Measurements from ENCODE around the gene IGF2R.

The IGF2R gene

DNA sequence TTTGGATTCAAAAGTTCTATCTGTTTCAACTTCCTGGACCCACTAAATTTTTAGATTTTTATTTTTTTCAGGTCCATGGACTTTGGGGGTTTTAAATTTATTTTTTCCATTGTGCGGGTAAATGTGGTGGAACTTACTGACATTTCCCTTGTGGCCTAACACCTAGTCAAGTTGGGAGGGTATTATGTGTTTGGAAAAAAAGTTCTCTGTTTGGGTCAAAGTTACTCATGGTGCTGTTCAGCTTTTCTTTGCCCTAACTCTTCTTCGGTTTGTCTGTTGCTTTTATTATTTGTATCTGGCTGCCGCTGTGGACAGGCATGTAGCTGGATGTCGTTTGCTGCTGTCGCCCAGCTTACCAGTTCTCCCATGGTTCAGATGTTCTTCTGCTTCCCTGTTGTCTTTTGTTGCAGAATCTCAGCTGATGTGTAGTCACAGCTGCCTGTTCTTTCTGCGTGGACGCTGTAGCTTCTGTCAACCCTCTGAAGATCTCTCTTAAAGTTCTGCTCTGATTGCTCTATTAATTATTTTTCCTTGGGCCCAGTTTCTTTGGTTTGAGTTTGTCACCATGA lies 7.9 kb downstream of the IGF2R start:
- no peak for DNase-seq

DNA sequence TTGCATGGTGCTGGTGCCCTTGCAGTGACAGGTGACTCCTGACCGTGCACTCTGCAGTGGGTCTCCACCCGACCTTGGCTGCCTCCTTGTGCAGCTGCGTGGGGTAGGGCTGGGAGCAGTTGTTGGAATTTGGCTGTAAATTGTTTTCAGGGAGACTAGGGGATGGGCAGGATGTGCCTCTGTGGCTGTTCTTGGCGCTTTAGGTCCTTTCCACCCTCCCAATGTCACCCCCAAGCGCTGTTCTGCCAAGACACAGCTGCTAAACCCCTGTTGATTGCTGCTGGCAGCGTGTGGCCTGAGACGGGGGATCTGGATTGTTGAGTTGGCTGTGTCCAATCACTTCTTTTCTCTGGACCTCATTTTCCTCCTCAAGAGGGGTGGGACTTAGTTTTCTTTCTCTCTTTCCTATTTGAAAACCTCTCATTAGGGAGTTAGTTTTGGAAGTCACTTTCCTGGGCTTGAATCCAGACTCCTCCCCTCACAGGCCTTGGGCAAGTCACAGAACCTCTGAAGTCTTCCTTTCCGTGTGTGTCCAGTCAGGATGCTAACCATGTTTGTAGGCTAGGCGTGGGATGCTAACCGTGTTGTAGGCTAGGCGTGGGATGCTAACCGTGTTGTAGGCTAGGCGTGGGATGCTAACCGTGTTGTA lies 8.5 kb downstream of the IGF2R start:
- DNase-seq = peak in 6 of 56 donors; percentile 18 to 24 (median 21)

DNA sequence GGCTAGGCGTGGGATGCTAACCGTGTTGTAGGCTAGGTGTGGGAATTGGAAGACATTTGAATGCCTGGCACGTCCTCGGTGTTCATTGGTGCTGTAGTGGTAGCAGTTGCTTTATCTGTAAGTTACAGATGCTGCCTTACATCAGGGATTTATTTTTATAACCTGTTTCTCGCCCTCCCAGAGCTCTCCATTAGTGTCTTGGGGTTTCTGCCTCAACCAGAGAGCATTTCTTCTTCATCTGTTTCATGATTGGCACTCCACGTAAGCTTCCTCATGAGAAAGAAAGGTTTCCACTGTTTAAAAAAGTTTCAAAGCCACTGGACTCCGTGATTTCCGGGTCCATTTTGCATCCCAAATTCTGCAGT lies 9.0 kb downstream of the IGF2R start:
- DNase-seq = no peak

DNA sequence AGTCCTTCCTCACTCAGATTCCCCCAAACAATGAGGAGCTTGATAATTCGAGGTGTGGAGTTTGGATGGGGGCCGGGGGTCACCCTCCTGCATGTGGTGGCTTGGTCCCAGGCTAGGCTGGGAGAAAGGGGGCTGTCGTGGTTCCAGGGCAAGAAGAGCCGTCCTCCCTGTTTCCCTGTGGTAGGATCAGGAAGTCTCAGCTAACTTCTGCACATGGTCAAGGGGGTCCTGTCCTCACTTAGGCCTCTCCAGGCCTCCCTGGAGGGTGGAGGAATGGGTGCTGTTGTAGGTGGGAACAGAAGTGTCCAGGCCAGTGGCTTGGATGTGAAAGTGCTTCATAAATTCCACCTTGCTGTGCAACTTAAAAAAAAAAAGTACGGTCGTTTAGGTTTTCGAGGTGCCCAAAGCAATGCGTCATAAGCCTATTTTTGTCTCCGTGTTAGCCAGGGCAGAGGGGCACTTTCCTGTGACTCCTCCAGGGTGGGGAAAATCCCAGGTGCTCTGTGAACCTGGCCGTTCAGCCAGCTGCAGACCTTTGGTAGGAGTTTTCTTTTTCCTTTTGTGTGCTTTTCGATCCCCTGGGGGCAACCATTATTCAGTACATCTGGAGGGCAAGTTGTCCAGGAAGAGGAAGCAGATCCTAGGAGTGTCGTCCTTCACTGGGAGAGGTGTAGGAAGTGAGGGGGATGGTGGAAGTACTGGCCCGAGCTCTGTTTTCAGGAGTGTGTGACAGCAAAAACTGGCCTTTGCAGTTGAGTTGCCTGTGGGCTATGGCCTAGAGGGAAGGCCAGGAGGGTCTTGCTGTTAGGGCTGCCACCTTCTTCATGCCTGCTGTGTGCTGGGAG lies 9.6 kb downstream of the IGF2R start:
- DNase-seq = no peak

DNA sequence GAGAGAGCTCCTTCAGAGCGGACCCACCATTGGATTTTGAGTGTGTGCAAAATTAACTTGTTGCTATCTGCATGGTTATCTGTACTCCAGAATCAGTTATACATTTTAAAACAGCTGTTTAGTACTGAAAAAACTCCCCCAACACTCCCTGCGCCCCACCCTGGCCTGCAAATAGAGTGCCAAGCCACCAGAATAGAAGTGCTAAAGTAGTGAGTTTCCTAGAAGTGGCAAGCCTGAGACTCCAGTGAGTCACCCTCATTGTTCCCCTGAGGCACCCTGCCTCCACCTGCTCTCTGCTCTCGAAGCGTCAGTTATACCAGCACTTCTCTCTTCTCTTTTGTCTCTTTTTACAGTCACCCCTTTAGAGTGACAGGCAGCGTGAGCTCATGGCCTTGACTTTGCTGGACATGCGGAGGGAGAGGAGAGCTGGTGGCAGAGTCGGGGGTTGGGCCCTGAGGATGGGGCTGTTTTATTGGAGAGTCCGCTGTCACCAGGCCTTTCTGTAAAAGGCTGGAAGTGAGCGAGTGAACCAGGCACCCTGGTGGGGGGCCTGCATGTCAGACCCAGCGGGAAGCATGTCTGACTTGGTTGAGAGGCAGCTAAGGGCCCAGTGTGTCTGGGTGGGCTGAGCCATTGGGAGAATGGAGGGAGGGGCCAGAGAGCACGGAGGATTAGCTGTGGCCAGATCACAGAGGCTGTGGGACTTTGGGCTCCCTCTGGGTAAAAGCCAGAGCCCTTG lies 10.4 kb downstream of the IGF2R start:
- DNase-seq = peak in 28 of 56 donors; percentile 9 to 70 (median 36)

DNA sequence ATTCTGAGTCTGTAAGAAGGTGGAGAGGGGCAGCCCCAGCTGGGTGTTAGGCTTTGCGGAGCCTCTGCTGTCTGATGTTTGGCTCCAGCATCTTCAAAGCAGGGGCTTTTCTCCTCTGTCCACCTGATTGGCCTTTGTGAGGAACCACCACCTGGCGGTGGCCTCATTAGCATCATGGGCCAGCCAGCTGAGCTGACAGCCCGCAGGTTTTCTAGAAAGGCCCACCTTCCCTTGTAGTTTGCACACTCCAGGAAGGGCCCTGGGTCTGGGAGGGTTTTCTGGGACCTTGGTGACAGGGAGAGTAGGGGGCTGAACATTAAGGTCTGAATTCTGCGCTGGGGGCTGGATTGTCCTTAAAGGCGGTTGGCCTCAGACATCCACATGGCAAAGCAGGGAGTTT lies 11.6 kb downstream of the IGF2R start:
- DNase-seq = no peak

DNA sequence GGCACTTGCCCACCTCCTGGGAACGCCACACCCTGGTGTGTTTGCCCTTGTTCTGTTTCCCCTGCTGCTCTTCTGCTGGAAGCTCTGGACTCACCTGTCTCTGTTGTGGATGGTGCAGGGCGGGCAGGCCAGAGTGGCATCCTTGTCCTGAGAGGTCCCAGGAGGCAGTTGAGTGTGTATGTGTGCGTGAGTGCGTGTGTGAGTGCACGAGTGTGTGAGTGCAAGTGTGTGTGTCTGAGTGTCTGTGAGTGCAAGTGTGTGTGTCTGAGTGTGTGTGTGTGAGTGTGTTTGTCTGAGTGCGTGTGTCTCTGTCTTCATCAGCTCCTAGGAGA lies 12.2 kb downstream of the IGF2R start:
- DNase-seq = no peak

DNA sequence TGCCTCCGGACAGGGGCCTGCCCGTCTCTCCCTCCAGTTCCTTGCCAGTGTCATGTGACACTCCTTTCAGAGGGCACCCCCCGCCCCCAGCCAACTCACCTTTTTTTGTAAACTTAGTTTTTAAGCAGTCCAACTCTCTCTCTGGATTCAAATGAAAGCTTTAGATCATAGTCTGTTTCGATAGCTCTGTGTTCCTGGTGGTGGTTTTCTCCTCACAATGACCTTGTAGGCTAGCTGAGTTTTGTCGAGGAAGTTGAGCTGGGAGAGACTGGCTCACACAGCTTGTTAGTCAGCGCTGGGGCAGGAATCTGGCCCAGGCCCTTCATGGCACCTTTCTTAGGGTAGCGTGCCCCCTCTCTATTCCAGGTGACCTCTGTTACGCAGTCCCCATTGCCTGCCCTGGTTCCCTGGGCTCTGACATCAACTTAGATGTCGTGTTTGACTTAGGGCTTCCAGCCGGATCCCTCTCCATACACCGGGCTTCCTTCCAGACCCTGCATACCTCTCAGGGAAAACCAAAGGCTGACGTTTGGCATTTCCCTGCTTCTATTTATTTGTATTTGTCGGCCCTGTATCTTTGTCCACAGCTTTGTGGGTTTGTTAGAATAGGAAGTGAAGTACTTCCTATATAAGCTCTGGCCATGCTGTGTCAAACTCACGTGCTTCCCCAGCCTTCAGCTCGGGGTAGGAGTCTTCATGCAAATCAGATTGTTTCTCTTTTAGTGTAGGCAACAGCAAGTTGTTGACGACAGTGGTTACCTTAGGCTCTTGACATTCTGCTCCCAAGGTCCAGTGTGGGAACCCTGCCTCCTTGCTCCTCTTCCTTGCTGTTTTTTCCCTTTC lies 12.7 kb downstream of the IGF2R start:
- DNase-seq = no peak

DNA sequence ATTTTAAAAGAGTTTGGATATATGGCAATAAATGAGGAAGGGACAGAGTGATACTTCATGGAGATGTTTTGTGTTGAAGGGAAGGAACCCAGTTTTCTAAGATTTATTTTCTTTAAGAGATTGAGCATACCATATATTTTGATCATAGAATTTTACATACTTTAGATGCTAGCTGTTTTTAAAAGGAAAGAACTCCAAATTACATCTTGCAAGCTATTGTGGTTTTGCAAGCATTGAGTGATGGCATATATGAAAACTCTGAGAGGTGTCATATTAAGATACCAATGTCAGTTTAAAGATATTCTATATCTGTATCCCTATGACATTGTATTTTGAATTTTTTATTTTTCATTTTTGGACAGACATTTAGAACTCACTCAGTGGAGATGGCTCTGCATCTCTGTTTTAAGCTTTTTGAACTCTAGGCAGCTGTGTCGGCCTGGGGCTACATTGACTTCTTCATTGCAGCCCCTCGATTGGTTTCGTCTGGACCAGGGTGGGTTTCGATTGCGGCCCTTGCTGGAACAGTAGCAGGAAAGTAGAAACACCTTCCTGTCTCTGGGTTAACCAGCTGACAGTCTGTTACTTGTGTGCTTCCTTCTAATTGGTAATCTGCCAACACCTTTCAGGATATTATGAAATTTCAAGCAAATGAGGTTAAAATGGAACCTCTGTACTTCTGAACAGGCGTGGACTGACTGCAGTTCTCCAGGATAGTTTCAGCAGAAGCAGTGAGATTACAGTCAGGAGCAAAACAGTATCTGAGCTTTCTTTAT lies 14.0 kb downstream of the IGF2R start:
- no peak for DNase-seq

DNA sequence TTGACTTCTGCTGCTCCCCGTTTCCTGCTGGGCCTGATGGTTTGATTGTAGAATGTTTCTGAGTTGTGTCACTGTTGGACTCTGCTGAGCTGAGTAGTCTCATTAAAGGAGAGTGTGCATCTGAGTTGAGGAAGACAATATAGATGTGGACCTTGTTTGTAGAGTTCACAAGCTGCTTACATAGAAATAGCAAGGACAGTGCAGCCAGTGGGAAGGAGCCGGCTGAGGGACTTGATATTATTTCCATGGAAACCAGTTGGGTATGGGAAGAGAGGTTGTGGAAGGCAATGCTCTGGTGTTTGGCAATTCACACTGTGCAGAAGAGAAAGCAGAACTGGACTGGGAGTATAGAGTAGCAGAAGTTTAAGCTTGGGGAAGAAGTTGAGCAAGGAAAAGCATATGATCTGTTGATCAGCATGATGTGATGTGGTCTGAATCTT lies 14.8 kb downstream of the IGF2R start:
- DNase-seq = no peak

DNA sequence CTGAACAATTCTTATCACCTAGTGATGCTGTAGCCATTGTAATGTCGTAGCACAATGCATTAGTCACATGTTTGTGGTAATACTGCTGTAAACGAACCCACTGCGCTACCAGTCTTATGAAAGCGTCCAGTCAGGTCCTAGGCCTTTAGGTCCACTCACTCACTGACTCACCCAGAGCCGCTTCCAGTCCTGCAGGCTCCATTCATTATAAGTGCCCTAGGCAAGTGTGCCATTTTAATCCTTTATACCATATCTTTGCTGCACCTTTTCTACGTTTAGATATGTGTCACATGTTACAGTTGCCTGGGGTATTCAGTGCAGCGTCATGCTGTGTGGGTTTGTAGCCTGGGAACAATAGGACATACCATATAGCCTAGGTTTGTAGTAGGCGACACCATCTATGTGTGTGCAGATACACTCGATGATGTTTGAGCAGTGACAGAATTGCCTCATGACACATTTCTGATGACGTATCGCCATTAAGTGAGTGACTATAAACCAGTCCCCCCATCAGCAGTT lies 15.4 kb downstream of the IGF2R start:
- DNase-seq = no peak

DNA sequence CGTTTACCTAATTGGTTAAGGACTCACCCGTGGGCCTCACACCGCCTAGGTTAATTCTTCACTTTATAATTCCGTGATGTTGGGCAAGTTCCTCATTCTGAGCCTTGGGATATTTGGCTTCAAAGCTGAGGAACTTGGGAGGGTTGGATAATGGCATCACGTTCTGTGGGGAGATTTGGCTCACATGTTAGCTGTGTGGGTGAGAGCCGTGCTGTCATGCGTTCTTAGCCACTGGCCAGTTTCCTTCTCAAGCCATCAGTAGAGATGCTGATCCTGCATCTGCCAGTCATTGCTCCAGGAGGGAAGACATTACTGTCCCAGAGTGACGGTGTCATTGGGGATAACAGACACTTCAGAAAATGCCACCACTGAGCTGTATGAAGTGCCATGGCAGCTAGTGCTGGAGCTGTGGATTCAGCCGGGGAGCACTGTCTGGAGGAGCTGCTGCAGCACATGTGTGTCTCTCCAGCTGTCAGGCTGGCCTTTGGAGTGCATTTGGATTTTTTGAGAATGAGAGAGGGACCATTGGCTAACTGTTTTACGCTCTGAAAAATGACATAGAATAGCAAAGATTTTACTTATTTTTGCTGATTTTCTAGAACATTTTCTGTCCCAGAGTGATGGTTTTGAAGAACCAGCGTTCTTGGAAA lies 16.5 kb downstream of the IGF2R start:
- no peak for DNase-seq

DNA sequence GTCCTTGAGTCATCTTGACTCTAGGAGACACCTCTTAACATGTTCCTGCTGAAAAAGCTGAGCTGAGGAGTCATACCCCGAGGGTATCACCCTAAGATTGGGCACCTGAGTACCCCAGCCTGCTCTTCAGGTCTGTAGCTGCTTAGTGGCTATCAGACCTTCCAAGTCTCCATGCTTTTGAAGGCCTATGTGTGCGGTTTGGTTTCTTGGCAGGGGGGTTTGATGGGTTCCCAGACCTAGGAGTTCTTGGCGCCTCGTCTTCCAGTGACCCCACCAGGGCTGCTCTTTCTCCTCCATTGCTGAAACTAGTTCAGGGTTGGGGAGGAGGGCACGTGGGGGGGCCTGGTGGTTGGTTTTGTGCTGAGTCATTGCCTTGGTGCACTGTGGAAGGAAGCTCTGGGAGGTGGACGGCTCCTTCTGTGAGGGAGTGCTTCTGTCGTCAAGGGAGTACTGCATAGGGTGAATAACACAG lies 20.1 kb downstream of the IGF2R start:
- DNase-seq = no peak

DNA sequence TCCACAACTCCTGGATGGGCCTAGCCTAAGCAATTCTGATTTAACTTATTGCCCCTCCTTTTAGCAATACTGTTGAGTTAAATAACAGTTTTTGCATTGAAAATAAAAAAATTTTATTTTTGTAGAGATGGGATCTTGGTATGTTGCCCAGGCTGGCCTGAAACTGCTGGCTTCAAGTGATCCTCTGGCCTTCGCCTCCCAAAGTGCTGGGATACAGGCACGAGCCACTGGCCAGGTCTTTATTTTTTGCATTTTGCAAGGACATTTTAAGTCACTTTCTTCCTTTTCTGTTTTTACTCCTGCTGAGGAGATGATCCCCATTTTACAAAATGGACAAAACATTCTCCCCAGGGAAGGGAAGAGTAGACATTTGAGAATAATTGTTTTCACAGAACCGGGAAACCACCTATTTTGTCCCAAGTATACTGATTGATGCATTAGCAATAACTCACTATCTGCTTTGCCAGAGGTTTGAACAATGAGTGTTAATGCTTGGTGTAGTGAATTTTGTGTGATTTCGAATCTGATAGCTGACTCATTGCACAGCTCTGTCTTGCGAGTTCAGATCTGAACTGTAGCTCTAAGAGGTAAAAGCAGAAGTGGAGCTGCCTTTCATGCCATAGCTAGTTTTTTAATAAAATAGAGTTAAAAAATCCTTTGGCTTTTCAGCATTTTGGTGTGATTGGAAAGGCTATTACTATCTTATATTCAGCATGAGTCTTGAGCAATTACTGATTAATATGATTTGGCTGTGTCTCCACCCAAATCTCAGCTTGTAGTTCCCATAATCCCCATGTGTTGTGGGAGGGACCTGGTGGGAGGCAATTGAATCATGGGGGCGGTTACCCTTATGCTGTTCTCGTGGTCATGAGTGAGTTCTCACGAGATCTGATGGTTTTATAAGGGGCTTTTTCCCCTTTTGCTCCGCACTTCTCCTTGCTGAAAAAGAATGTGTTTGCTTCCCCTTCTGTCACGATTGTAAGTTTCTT lies 20.9 kb downstream of the IGF2R start:
- DNase-seq = no peak

DNA sequence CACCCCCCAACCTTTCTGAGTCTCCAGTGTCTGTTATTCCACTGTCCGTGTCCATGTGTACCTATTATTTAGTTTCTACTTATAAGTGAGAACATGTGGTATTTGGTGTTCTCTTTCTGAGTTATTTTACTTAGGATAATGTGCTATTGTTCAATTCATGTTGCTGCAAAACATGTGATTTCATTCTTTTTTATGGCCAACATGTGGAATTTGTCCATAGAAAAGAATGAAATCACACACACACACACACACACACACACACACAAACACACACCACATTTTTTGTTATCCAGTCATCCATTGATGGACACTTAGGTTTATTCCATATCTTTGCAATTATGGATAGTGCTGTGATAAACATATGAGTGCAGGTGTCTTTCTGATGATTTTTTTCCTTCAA lies 23.5 kb downstream of the IGF2R start:
- no peak for DNase-seq

DNA sequence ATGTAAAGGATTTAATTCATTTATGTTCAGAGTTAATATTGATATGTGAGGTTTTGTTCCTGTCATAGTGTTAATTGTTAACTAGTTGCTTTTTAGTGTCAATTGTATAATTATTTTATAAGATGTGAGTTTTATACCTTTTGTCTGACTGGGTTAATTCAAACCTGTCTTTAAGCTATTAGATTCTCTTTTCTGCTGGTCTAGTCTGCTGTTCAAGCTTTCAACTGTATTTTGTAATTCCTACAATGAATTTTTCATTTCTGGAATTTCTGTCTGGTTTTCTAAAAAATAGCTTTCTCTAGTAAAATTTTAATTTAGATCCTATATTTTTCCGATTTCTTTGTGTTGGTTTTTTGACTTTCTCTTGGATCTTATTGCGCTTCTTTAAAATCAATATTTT lies 26.5 kb downstream of the IGF2R start:
- DNase-seq = no peak

DNA sequence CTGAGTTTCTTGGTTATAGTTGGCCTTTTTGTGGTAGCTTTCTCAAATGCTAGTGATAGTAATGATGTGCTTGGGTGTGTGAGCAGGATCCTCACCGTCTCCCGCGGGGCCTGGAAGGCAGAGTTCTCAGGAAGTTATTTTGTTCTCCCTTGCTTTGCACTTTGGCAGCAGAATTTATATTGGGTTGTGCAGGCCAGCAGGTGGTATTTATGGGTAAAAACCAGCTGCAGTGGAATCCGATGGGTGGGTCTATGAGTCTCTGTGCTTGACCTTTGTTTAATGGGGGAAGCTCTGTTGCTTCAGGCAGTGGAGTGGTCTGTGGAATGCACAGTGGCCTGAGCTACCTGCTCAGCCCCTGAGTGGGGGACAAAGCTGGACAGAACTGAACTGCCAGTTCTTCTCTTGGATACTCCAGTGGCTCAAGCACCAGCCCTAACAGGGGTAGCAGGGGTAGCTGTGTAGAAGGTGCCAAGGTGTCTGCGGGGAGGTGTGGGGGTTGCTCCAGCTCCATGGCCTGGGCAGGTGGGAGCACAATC lies 27.3 kb downstream of the IGF2R start:
- DNase-seq = no peak

Measured in nucleus accumbens (tissue), 56 donors.